Raji (cell line): ENCODE results near the gene BRSK1.

Source experiments
- POLR2A ChIP-seq: IDR thresholded peaks from 2 replicates; pipeline ENCODE4 v1.6.1; 2011; ENCODE audit warnings: low read depth, low read length, control low read depth; ENCODE audit not compliant: insufficient read depth

Gene BRSK1

DNA sequence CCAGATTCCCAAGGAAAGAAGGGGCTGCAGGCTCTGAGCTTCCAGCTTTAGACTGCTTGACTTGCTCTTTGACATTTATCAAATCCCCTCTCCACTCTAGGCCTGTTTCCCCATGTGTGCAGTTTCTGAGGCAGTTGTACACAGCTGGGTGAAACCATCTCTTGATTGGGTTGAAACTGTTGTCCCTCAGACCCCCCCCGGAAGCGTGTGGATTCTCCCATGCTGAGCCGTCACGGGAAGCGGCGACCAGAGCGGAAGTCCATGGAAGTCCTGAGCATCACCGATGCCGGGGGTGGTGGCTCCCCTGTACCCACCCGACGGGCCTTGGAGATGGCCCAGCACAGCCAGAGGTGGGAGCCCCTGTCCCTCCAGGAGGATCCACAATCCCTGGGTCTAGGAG is 19.7 kb downstream of the BRSK1 start:
- no peak for TF ChIP-seq POLR2A

DNA sequence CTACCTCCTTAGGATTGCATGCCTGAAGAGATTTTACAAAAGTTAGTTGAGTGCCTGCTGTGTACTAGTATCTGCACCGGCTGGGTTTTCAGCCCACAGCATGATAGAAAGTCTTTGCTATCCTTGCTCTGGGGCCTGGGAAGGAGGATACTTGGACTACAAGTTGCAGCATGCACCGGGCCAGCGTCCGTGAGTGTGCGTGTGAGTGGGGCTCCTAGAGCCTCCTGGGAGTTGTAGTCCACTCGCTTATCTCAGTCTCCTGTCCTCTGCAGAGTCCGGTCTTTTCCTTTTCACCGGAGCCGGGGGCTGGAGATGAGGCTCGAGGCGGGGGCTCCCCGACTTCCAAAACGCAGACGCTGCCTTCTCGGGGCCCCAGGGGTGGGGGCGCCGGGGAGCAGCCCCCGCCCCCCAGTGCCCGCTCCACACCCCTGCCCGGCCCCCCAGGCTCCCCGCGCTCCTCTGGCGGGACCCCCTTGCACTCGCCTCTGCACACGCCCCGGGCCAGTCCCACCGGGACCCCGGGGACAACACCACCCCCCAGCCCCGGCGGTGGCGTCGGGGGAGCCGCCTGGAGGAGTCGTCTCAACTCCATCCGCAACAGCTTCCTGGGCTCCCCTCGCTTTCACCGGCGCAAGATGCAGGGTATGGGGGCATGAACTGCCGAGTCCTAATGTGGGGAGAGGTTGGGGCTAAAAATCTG is 20.6 kb downstream of the BRSK1 start:
- no peak for TF ChIP-seq POLR2A

DNA sequence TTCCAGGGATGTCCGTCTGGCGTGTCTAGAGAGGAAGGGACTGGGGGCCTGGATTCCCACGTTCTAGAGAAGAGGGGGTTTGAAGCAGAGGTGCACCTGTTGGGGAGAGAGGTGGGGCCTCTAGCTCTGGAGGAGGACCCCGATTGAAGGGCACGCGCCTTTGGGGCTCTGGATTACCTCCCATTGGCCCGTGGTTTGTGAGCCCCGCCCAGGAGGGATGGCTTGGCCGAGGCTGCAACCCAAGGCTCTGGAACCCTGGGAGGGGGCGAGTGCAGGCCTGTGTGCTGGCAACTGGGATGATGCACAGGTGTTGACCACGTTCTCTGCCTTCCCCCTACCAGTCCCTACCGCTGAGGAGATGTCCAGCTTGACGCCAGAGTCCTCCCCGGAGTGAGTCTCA is 21.2 kb downstream of the BRSK1 start:
- TF ChIP-seq POLR2A: no peak

DNA sequence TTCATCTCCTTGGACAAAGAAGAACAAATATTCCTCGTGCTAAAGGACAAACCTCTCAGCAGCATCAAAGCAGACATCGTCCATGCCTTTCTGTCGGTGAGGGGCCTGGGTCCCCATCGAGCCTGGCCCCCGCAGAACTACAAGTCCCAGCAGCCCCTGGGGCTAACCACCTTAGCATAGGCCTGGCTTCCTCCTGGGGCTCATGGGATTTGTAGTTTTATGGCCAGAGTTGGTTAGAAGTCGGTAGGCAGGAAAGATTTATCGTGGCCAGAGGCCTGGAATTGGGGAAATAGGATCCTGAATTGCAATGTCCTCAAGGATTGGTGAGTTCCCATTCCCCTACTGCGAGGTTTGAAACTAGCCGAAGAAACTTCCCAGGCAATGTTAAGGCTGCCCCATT is 21.7 kb downstream of the BRSK1 start:
- TF ChIP-seq POLR2A: no peak

DNA sequence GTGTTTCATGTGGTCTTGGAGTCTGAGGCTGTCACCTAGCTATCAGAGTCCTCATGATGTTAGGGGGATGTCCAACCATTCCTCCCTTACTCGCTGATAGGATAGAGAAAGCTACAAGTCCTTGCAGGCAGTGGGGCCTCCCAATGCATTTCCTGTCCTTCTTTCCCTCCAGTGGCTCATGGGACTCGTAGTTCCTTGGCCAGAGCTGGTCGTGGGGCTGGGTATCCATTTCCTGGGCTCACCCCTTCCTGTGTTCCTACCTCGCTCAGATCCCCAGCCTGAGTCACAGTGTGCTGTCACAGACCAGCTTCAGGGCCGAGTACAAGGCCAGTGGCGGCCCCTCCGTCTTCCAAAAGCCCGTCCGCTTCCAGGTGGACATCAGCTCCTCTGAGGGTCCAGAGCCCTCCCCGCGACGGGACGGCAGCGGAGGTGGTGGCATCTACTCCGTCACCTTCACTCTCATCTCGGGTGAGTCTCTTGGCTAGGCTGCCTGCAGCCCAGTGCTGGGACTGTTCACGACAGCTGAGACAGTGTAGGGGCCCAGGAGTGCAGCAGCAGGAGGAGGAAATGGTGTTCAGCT is 22.3 kb downstream of the BRSK1 start:
- no peak for TF ChIP-seq POLR2A

DNA sequence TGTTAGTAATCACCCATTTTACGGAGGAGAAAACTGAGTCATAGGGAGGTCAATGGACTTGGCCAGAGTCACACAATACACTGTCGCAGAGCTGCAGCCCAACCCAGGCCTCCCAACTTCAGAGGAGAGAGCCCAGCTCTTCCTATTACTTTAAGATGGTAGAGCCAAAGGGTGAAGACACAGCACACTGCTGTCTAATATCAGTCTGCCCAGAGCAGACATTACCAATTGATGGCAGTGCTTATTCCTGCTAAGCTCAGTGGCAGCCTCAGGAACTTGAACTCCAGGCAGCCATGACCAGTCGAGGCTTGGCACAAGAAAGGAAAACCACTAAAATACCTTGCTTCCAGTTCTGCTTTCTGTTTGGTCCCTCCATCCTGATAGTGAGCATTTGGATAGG is 22.9 kb downstream of the BRSK1 start:
- TF ChIP-seq POLR2A: no peak

DNA sequence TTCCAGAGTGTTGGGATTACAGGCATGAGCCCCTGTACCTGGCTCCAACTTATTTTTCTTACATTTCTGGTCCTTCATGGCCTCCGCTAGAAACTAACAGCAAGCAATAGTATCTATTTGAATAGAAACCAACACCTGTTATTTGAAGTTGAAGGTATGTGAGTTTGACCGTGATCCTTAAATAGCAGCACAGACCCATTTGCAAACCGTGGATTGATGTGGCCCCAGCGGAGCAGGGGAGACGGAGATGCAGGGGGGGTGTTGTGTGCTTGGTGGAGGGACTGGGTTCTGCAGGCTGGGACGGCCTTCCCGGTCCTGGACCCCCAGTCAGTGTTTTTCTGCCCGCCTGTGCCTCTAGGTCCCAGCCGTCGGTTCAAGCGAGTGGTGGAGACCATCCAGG is 24.5 kb downstream of the BRSK1 start:
- TF ChIP-seq POLR2A: no peak

DNA sequence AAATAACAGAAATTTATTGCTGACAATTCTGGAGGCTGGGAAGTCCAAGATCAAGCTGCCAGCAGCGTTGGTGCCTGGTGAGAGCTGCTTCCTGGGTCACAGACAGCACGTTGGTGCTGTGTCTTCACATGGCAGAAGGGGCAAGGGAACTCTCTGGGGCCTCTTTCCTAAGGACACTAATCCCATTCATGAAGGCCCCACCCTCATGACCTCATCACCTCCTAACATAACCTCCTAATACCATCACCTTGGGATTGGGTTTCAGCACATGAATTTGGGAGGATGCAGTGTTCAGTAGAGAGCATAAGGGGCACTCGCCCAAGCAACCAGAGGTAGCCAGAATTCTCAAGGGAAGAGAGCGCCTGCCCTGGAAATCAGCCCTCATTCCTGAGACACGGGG is 25.7 kb downstream of the BRSK1 start:
- TF ChIP-seq POLR2A: no peak

DNA sequence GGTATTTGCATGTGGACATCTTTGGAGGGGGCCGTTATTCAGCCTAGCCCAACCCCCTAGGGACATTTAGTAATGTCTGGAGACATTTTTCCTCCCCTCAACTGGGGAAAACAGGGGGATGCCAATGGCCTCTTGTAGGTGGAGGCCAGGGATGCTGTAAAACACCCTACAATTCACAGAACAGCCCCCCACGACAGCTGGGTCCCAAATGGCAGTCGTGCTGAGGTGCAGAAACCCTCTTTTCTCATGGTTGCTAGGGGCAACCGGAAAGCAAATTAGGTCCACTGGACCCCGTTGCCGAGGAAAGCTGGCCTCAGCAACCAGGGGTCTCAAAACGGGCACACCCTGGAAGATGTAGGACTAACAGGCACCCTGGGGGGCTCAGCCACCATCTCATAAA is 26.7 kb downstream of the BRSK1 start:
- TF ChIP-seq POLR2A: no peak

DNA sequence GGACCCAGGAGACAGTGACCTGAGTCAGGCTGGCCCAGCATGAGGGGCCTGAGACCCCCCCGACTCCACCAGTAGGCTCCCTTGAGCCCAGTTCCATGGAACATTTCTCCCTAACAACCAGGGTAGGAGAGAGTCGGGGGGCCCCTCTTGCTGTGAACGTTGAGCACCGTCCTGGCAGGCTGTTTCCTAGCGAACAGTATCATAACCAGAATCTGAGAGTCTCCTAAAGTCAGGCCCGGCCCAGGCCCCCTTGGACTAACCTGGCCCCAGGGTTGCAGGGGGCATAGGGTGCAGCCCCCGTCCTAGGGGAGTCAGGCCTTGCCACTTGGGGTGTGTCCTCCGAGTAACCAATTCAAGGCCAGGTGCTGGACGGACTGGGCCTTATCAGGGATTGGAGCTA is 27.6 kb downstream of the BRSK1 start:
- TF ChIP-seq POLR2A: no peak

DNA sequence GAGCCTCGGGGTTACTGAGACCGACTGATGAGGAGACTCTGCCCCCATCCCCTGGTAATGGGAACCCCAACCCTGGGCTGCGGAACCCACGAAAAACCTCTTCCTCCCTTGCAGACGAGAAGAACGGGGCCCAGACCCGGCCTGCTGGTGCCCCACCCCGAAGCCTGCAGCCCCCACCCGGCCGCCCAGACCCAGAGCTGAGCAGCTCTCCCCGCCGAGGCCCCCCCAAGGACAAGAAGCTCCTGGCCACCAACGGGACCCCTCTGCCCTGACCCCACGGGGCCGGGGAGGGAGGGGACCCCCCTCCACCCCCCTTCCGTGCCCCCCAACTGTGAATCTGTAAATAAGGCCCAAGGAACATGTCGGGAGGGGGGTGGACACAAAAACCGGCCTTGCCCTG is 28.0 kb downstream of the BRSK1 start:
- TF ChIP-seq POLR2A: no peak

DNA sequence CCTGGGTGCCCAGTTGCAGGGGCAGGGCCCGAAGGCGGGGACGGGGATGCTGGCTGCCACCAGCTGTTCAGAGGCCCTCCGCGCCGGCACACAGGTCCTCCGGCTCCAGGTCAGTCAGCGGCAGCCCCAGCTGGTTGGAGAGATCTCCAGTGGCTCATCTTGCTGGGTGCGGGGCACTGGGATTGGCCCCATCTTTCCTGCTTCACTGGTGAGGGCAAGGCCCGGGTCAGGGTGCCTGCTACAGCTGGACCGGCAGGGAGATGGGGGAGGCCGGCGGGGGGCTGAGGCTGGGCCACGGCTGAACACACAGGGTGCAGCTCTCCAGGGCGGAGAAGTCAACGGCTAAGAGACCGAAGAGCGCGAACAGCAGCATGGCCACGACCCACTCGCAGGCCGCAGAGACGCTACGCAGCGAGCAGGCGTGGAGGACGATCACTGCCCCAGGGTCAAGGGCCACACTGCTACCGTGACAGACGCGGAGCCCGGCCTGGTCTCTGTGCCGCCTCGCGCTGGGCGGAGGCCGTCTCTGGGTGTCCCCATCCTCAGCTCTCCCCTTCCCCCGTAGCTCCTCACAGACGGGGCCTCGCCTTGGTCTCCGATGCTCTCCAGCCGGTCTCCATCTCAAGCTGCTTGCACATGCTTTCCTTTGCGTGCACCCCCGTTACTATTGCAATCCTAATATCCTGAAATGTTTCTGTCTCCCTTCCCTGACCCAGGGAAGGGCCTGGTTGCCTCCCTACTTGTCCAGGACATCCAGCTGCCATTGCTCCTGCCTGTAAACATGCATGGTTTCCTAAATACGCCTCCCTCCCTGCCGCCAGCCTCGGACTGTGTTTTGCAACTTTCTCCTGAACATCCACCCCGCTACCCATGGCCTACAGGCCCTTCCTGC is 29.1 kb downstream of the BRSK1 start:
- TF ChIP-seq POLR2A: no peak

DNA sequence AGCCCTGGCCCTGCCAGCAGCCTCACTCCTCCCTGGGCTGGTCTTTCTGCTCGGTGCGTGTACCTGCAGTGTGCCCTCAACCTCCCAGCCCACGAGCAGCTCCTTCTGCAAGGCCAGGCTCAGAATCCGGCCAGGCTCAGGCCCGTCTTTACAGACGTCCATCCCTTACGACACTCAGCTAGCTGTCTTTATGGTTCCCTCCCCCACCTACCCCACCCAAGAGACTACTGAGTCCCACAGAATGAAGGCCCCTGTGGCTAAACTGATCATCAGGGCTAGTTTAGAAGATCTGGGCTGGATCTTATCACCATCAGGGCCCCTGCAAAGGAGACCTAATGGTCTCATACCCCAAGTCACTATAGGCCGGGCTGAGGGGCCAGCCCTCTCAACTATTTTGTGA is 30.6 kb downstream of the BRSK1 start:
- no peak for TF ChIP-seq POLR2A

DNA sequence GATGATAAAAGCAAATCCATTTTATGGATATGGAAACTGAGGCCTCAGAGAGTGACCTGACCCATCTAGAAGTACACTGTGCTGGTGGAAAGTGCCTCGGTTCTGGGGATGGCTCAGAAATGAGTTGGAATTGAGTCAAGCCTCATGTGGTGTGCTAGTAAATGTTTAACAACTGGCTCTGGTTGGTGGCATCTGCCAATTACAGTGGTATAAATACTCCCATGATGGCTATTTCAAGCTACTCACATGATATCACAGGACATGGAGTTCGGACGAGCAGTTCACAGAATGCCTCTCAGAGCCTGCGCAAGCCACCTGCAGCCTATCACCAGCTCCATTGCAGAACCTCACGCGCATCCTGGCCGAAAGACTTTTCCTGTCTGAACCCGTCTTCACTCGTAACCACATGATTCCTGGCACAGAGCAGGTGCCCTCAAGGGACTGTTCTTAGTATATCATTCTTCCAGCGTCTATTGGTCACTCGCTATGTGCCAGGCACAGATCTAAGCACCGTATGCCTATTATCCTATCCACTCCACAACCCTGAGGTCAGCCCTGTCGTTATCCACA is 32.2 kb downstream of the BRSK1 start:
- no peak for TF ChIP-seq POLR2A

DNA sequence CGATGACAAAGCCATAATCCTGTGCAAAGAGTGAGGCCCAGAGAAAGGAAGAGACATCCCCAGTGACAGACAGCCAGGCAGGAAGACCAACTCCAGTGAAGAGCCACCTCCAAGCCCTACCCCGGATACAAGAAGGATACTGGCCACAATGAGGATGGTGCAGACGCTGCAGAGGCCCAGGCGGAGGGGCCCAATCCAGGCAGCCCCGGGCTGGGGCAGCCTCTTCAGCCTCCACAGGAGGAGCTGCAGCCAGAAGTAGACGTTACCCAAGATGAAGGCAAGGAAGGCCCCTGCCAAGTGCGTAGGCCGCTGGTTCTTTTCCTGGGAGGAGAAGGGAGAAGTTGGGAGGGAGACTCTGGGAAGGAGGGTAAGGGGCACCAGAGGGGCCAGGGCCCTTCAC is 32.8 kb downstream of the BRSK1 start:
- no peak for TF ChIP-seq POLR2A

DNA sequence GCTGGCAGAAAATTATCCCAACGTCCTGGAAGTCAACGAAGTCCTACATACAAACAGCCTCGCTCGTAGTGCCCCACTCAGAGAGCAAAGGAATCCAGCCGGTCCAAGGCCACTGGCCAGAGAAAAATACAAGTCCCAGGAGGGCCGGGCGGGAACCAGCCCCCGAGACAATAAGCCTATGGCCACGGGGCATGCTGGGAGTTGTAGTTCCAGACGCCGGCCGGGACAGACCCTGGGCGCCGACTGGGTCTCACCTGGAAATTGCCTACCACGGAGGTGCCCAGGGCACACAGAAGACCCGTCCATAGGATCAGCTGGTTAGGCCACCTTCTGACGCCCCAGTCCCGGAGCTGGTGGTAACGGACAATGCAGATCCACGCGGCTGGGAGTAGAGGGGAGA is 36.0 kb downstream of the BRSK1 start:
- TF ChIP-seq POLR2A: no peak
